A172 (cell line): ENCODE measurements around the gene VSTM2B. TPM values are rescaled to one million over a fixed set of nuclear protein-coding genes. Genes with fewer than 3 reads are reported as not detected.
"Not testable (repeated sequence)": the region's sequence is repeated elsewhere in the genome, so short reads cannot be mapped to it uniquely, and the experiment has no call there.

ENCODE experiments used
- DNase-seq: peaks from one replicate; pipeline ENCODE4 v3.0.0-alpha.2; 2015; ENCODE audit warnings: low spot score
- total RNA-seq: library from RNA; depleted of rRNA; stranded (reverse); fragments of >200 nt; shearing (Covaris generic); gene quantifications from 2 replicates; pipeline ENCODE4 v1.2.3, GENCODE V29; 2014

Gene VSTM2B
- total RNA-seq, 1 experiment from 2014 or later, result not detected

DNA sequence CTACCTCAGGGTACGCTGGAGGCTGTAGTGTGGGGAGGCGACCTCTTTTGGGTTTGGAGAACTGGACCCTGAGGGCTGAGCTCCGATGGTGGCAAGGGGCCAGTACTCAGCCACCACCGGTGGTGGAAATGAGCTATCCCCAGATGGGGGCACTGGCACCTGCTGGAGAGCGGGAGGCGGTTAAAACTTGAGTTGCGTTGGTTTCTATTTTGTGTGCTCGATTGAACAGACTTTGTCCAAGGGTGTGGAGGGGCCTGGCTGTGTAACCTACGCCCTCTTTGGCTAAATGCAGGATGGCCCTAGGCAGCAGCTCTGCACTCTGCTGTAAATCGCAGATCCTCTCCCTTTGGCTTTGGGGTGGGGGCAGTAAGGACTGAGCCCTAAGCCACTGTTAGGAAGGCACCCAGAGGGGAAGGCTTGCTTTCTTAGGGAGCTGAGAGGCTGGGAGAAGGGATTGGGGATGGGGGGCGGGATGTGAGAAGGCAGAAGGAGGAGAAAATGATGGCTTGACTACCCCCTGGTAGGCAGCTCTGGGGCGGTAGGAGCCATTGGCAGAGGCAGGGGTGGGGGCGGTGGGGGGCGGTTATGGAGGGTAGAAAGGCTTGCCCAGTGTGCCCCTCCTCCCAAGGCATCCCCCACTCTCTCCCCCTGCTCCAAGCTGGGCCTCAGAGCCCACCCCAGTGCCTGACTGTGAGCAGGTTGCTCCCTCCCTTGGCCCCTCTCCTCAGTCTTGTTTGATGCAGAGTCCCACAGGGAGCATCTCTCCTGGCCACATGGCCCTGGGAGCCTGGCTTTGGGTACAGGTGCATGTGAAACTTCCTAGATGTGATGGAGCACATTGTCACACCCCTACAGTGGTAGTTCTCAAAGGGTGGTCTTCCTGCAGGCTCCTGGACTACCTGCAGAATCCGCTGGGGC lies 5.0 kb downstream of the VSTM2B start:
- DNase-seq, result no peak

DNA sequence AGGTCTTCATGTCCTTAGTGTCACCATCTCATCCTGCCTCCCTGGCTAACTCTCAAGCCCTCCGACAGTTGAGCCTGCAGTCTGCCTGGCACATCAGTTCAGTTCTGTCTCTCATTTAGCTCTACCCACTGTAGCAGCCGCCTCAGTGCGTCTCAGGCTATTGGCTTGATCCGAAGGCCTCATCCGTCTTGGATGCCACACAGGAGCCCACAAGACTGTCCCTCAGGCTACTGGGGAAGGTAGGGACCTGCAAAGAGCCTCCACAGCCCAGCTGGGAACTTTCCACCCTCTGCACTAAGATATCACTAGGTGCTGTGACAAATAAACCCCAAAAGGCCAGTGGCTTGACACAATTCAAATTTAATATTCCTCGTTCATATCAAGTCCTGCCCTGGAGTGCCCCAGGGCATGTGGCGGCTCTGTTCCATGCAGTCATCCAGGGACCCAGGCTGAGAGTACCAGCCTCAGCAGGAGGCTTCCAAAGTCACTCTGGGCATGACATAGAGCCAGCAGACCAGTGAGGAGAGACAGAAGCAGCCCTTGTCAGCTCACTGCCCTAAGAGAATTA lies 5.7 kb downstream of the VSTM2B start:
- DNase-seq, result no peak

DNA sequence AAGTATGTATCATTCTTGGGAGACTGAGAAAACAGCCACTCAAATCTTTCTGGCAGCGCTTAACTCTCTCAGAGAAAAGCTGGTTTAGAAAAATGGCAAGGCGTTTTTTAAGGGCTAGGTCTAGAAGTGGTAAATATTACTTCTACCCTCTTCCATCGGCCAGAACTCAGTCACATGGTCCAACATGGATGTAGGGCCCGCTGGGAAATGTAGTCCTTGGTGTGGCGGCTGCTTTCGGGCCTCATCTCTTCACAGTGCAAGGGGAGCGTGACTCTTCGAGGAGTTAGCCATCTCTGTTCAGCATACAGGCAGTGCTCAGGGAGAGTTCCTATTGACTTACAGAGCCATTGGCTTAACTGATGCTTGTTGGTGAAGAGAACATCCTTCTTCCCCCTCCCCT lies 6.3 kb downstream of the VSTM2B start:
- DNase-seq, result no peak

DNA sequence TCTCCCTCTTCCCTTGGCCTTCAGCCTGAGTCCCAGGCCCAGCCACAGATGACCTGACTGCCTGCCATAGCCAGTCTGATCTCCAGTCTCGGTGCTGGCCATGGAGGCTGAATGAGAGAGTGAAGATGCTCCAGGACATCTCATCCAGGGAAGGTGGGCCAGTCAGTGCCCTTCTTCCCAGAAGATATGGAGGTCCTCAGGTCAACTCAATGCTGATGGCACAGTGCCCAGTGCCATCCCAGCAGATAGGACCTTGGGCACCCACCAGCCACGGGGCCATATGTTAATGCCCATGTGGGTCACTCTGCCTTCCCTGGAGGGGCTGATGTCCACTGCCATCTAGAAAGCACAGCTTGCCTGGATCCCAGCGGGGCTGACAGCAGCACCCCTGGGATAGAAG lies 7.2 kb downstream of the VSTM2B start:
- no peak for DNase-seq

DNA sequence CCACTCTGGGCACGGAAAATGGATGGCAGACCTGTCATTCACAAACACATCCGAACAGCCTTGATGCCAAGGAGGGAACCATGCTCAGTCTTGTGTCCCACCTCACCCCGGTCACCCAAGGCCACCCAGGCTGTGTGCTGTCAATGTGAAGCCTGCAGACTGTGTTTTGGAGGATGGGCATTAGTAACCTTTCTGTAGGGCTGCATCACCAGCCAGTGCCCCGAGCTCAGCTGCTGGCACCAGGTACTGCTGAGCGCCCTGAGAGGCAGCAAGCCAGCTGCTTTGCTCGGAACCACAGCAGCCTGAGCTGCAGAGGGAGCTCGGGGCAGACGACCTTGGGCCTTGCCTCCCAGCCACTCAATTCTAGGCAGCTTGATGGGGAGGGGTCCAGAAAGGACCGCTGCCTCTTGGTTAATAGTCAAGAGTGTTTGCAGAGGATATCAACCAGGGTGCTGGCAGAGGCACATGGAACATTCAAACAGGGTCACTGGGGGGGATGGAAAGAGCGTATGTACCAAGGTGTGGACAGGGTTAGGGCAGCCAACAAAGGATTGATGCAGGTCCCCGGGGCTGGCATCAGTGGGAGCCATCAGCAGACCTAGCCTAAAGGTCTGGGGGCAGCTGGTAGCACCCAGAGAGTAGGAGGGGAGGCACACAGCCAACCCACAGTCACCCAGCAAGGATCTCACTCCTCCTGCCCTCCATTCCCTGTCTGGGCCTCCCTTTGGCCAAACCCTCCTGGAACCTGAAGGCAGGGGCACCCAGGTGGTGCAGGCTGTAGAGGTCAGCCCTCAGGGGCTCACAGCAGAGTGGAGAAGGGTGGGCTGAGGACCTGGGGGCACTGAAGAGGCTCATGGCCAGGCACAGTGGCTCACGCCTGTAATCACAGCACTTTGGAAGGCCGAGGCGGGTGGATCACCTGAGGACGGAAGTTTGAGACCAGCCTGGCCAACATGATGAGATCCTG lies 8.1 kb downstream of the VSTM2B start:
- DNase-seq, result no peak

DNA sequence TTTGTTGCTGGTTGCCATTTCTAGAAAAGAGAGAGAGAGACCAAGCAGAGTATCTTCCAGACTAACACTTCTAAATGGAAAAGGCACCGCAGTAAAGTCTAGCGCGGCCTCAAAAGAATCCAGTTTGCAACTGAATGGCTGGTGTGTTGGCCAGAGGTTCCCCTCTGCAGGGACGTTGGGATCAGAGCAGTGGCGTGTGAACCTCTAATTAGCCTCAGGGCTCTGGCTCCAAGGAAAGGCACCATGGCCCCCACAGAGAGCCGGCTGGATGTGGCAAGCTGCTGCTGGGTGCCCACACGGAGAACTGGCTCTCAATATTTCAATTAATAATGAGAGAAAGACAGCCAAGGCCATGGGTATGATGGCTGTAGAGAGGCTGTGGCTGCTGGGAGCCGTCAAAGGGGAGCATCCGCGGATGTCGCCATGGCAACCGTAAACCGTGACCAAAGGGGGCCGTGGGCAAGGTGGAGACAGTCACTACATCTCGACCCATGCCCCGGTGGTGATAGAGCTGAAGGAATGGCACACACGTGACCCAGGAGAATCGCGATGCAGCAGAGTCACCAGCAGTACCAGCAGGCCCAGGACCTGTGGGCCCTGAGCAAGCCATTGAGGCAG lies 9.5 kb downstream of the VSTM2B start:
- no peak for DNase-seq

DNA sequence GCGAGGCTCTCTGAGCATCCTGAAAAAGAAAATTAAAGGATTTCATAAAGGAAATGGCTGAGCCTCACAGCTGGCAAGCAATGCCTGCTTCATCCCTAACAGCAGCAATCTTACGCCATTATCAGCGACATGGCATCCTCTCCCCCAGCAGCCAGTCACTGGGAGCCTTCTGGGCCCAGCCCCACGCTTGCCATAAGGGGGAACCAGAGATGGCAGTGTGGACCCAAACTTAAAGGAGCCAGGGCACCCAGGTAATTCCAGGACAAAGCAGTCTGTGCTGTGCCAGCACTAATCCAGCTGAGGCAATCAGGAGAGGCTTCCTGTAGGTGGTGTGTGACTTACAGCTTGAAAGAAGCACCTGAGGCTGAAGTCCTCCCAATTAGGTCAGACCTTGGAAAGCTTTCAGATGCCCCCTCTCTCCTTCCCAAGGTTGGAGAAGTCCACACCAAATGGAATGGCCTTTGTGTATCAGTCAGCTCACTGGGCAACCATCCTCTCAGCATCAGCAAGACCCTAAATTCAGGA lies 10.3 kb downstream of the VSTM2B start:
- no peak for DNase-seq

DNA sequence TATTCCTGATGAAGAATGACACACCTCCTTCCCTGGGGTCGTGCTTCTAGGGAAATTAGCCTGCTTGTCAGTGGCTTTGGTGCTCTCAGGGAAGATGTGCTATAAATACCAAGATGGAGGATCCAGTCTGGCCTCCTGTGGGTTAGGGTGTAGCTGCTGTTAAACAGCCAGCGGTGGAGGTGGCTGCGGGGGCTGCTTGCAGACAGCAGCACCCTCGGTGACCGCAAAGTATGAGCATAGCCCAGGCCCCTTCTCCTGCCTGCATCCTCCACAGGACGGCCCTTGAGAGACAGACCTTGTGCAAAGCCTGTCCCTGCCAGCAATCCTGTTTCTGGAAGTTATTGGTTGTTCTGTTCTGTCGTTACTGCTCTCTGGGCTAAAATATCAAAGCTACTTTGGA lies 11.4 kb downstream of the VSTM2B start:
- DNase-seq, result no peak

DNA sequence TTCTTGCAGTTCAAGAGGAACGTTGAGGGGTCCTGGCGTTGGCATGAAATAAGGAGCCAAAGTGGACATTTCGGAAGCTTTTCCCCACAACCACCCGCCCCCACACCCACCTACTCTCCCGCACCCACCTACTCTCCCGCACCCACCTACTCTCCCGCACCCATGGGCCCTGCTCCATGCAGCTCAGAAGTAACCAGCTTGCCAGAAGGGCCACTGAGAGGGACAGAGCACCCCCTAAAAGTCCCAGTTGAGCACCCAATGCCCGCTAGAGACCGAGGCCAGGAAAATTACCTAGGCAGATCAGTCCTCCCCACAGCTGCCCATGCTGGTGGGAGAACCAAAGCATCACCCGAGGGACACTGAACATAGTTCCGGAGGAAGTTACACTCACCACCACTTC lies 11.8 kb downstream of the VSTM2B start:
- no peak for DNase-seq

DNA sequence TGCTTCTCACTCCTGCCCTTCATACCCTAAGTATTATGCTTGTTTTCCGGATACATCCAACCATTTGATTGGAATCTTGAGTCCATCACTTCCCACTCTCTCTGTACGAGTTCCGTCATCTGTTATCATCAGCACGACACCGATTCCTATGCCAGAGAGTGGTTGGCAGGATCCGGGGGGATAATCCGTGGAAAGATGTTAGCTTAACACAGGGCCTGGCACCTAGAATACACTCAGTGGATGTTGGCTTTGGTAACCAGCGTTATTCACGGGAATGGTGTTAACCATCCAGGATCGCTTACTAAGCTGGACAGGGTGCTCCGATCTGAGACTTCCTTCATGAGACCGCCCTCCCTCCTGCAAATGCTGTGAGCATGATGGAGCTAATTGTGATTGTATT lies 12.4 kb downstream of the VSTM2B start:
- no peak for DNase-seq

DNA sequence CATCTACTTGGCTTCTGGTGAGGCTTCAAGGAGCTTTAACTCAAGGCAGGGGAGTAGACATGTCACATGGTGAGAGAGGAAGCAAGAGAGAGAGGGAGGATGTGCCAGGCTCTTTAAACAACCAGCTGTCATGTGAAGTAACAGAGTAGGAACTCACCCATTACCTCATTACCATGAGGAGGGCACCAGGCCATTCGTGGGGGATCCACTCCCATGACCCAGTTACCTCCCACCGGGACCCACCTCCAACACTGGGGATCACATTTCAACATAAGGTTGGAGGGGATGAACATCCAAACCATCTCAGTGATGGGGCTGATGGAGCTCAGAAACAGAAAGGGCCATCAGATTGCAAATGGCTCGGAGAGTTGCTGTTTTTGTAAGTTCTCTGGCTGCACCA lies 12.9 kb downstream of the VSTM2B start:
- DNase-seq, result no peak

DNA sequence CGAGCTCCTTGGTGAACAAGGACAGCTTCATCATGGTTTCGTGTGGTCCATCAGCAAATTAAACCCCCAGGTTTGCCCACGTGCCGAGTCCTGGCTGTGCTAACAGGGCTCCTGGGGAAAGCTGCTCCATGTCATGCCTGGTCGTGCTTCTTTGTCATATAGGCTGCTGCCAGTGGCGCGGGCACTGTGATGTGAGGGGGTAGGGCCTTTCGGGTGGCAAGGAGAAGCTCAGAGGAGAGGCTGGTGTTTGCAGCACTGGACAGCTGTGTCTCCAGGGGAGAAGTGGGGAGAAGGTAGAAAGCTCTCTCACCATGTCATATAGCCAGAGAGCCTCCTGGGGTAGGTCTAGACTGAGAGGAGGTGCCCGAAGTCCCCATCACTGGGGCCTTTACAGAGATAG lies 13.3 kb downstream of the VSTM2B start:
- no peak for DNase-seq

DNA sequence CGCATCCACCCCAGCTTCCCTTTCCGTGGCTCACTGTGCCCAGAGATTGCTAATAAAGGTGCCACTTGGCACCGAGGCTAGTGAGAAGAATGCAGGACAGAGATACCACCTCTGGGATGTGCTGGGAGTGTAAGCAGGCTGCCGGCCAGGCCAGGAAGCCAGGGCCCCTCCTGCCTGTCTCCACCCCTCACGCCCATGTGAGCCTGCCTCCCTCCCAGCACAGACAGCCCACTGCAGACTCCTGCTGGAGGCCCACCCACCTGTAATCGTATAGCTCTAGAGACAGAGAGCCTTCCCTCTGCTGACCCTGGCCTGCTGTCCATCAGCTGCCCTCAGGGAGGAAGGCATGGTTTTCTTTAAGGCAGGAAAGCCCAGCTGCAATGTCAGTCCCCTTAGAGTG lies 13.9 kb downstream of the VSTM2B start:
- DNase-seq, result no peak

DNA sequence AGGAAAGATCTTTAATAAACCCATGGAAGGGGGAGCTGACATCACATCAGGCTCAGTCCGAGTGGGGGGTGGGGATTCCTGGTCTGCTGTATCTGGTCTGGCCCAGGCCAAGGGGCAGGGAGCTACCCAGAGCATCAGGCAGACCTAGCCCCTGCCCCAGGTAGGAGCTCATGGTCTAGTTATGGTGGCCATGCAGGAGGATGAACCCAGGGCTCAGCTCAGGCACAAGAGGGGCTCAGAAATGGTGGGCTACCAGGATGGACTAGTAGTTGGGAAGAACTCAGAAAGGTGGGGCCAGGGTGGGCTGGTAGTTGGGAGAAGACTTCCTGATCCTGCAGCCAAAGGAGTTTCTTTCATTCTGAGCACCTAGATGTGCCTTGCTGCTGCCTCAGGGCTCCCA lies 14.3 kb downstream of the VSTM2B start:
- no peak for DNase-seq

DNA sequence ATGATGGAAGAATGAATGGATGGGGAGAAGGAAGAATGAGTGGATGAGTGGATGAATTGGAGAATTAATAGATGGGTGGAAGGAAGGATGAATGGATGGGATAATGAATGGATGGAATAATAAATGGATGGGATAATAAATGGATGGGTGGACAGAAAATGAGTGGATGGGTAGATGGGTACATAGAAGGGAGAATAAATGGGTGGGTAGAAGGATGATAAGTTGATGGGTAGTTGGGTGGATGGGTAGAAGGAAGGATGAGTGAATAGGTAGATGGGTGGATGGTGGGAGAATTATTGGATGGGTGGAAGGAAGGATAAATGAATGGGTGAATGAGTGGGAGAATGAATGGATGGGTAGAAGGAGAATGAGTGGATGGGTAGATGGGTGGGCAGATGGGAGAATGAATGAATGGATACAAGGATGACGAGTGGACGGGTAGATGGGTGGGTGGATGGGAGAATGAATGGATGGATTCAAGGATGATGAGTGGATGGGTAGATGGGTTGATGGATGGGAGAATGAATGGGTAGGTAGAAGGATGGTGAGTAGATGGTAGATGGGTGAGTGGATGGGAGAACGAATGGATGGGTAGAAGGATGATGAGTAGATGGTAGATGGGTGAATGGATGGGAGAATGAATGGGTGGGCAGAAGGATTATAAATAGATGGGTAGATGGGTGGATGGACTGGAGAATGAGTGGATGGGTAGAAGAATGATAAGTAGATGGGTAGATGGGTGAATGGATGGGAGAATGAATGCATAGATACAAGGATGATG lies 15.9 kb downstream of the VSTM2B start:
- no peak for DNase-seq

DNA sequence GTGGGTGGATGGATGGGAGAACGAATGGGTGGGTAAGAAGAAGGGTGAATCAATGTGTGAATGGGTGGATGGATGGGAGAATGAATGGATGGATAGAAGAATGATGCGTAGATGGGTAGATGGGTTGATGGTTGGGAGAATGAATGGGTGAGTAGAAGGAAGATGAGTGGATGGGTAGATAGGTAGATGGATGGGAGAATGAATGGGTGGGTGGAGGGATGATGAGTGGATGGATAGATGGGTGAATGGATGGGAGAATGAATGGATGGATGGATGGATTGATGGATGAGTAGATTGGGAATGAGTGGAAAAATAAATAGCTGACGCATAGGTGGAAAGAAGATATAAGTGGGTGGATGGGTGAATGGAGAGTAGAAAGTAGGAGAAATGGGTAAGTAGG lies 16.5 kb downstream of the VSTM2B start:
- no peak for DNase-seq

DNA sequence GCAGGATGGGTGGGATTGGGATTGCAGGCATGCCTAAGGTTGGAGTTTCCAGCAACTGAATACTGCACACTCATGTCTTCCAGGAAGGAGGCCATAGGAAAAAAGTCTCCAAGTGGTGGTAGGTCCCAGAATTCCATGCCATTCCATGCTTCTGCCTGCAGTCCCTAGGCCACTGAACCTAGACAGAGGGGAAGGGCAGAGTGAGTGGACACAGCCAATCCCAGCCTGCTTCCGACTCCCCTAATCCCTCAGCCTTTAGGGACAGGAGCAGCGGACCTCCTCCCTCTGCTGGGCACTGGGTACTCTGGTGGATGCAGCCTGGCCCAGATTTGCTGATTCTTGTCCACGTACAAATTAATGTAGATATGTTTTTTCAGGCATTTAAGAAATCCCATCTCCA lies 17.0 kb downstream of the VSTM2B start:
- no peak for DNase-seq

DNA sequence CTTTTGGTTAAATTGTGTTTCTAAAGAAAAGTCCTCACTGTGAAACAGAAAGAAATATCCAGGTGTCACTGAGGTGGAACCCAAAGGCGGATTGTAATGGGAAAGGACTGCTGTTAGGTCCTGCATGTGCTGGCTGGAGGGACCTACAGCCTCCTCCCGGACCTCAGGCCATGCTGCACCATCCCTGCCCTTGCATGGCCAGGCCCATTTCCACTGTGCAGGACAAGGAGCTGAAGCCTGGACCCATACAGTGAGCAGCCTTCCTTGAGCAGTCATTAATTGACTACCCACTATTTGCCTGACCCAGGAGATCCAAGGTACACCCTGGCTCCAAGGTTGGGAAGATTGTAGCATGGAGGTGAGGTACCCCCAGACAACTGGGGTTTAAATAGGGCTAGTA lies 17.6 kb downstream of the VSTM2B start:
- no peak for DNase-seq

DNA sequence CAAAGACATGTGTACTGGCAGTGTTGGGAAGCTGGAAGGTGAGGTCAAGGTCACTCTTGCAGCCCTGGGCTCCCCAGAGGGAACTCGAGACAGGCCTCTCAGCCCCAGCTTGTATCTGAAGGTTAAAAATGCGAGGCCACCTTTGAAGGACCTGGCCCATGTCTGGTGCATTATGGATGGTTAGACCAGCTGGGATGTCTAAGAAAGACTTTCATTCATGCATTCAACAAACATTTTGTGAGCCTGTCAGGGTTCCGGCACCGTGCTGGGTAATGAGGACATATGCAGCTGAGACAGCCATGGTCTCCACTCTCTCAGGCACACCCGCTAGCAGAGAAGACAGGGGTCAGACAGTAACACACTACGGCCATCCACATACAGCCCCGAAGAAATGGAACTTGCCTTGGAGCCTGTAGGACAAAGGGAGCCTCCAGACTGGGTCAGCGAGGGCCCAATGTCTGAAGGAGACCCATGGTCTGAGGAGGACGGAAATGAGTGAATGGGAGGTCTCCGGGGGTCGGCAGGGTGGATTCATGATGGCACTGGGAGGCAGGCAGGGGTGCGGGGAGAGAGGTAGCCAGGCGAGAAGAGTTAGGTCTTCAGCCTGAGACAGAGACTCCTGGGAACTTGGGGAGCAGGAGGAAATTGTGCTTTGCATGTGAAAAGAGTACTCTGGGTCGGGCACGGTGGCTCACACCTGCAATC lies 19.0 kb downstream of the VSTM2B start:
- DNase-seq, result no peak

DNA sequence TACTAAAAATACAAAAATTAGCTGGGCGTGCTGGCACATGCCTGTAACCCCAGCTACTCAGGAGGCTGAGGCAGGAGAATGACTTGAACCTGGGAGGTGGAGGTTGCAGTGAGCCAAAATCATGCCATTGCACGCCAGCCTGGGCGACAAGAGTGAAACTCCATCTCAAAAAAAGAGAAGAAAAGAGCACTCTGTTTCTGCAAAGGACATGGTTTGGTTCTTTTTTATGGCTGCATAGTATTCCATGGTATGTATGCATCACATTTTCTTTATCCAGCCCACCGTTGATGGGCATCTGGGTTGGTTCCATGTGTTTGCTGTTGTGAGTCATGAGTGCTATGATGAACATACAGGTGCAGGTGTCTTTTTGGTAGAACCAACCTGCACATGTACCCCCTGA lies 19.7 kb downstream of the VSTM2B start:
- DNase-seq, result not testable (repeated sequence)
